CD4-positive, alpha-beta T cell treated with Interleukin-15 for 4 hours (primary cell): ENCODE measurements around the gene FAS.
A peak's percentile ranks its signal among the peaks of the same experiment; 100 is the strongest.

Experiments
- DNase-seq: peaks from one replicate; pipeline ENCODE4 v3.0.0-alpha.2; 2020; ENCODE audit warnings: low spot score

The FAS gene

GRCh38 chr10:88990384-88991160 is at the start of gene FAS:
FAS (plus strand) TSS chr10:88990798; CDS start chr10:88990877, 79 bp downstream.
- DNase-seq = peak; percentile 90

GRCh38 chr10:88941026-88941425 is 49.6 kb upstream of the FAS start:
- DNase-seq = no peak

GRCh38 chr10:88943778-88944177 is 46.8 kb upstream of the FAS start:
- DNase-seq = no peak

- DNase-seq = no peak
These were observed 45.8 kb upstream of the FAS start for GRCh38 chr10:88944813-88945212.

GRCh38 chr10:88946200-88946599 is 44.4 kb upstream of the FAS start:
- DNase-seq = no peak

GRCh38 chr10:88946965-88947590 is 43.5 kb upstream of the FAS start:
- no peak for DNase-seq

GRCh38 chr10:88949051-88949450 is 41.5 kb upstream of the FAS start:
- DNase-seq = no peak

- DNase-seq = no peak
These were observed 40.4 kb upstream of the FAS start for GRCh38 chr10:88949912-88950837.

GRCh38 chr10:88952647-88953111 is 37.9 kb upstream of the FAS start, which contains the start of gene ACTA2:
ACTA2 (minus strand) TSS chr10:88952773; CDS start chr10:88948930, 3,843 bp downstream.
- no peak for DNase-seq

GRCh38 chr10:88953662-88954061 is 36.9 kb upstream of the FAS start:
- no peak for DNase-seq

- DNase-seq = no peak
These were observed 36.0 kb upstream of the FAS start for GRCh38 chr10:88954458-88955083.

GRCh38 chr10:88957381-88957780 is 33.2 kb upstream of the FAS start:
- DNase-seq = no peak

- no peak for DNase-seq
These were observed 31.9 kb upstream of the FAS start for GRCh38 chr10:88958721-88959120.

- no peak for DNase-seq
These were observed 29.8 kb upstream of the FAS start for GRCh38 chr10:88960802-88961201.

GRCh38 chr10:88961266-88961665 is 29.3 kb upstream of the FAS start:
- DNase-seq = no peak

- DNase-seq = peak; percentile 33
These were observed 28.3 kb upstream of the FAS start for GRCh38 chr10:88962336-88962735.

- no peak for DNase-seq
These were observed 27.3 kb upstream of the FAS start for GRCh38 chr10:88963318-88963717.

- DNase-seq = no peak
These were observed 26.2 kb upstream of the FAS start for GRCh38 chr10:88964360-88964759.

- no peak for DNase-seq
These were observed 25.7 kb upstream of the FAS start for GRCh38 chr10:88964869-88965415.

- no peak for DNase-seq
These were observed 23.8 kb upstream of the FAS start for GRCh38 chr10:88966797-88967196.

GRCh38 chr10:88968391-88968790 is 22.2 kb upstream of the FAS start:
- no peak for DNase-seq
